ENCODE results near the gene CPED1.
"Not testable (repeated sequence)": the region's sequence is repeated elsewhere in the genome, so short reads cannot be mapped to it uniquely, and the experiment has no call there.

CPED1 gene

GRCh38 chr7:121279822-121280221, 291.3 kb downstream of the CPED1 start:
- Histone ChIP-seq H3K27me3 (replicated peaks; ENCODE audit: control insufficient read depth, insufficient read depth, low read length, poor library complexity, severe bottlenecking) (no peaks in the 10 kb centered on the region), H3K36me3 (ENCODE audit: control insufficient read depth, insufficient read depth, low read length) (no peaks in the 10 kb centered on the region), H3K4me1 (ENCODE audit: control insufficient read depth, insufficient read depth, low read length, poor library complexity, severe bottlenecking) (no peaks in the 10 kb centered on the region), H3K9me3 (ENCODE audit: control insufficient read depth, low read length) (no peaks in the 10 kb centered on the region), H3K4me3 (ENCODE audit: insufficient read depth, low read depth, low read length, poor library complexity, severe bottlenecking) (no peak overlapping the region), H3K27ac (ENCODE audit: insufficient read depth, low read length, poor library complexity, severe bottlenecking) (no peak overlapping the region)
- DNase-seq, result no peak

- Histone ChIP-seq H3K27me3 (replicated peaks; ENCODE audit: control insufficient read depth, insufficient read depth, low read length, poor library complexity, severe bottlenecking) (no peaks in the 10 kb centered on the region), H3K4me1 (ENCODE audit: control insufficient read depth, insufficient read depth, low read length, poor library complexity, severe bottlenecking) (no peaks in the 10 kb centered on the region), H3K4me3 (ENCODE audit: insufficient read depth, low read depth, low read length, poor library complexity, severe bottlenecking) (no peak overlapping the region), H3K27ac (ENCODE audit: insufficient read depth, low read length, poor library complexity, severe bottlenecking) (no peak overlapping the region), H3K36me3 (ENCODE audit: control insufficient read depth, insufficient read depth, low read length) (no peaks in the 10 kb centered on the region), H3K9me3 (ENCODE audit: control insufficient read depth, low read length) (no peaks in the 10 kb centered on the region)
- DNase-seq, result no peak
Measured at GRCh38 chr7:121280656-121281055, 292.1 kb downstream of the CPED1 start.

GRCh38 chr7:121282129-121282528, 293.6 kb downstream of the CPED1 start:
- DNase-seq, result no peak
- H3K4me1 ChIP-seq (ENCODE audit: control insufficient read depth, insufficient read depth, low read length, poor library complexity, severe bottlenecking), result no peaks in the 10 kb centered on the region

GRCh38 chr7:121285066-121285667, 296.7 kb downstream of the CPED1 start:
- Histone ChIP-seq H3K27me3 (replicated peaks; ENCODE audit: control insufficient read depth, insufficient read depth, low read length, poor library complexity, severe bottlenecking) (no peaks in the 10 kb centered on the region), H3K36me3 (ENCODE audit: control insufficient read depth, insufficient read depth, low read length) (no peaks in the 10 kb centered on the region), H3K4me1 (ENCODE audit: control insufficient read depth, insufficient read depth, low read length, poor library complexity, severe bottlenecking) (no peaks in the 10 kb centered on the region), H3K4me3 (ENCODE audit: insufficient read depth, low read depth, low read length, poor library complexity, severe bottlenecking) (no peak overlapping the region), H3K9me3 (ENCODE audit: control insufficient read depth, low read length) (no peaks in the 10 kb centered on the region), H3K27ac (ENCODE audit: insufficient read depth, low read length, poor library complexity, severe bottlenecking) (no peak overlapping the region)
- no peak for DNase-seq

More at GRCh38 chr7:121282129-121282528, 293.6 kb downstream of the CPED1 start:
- H3K27me3 ChIP-seq (replicated peaks; ENCODE audit: control insufficient read depth, insufficient read depth, low read length, poor library complexity, severe bottlenecking), result no peaks in the 10 kb centered on the region
- H3K36me3 ChIP-seq (ENCODE audit: control insufficient read depth, insufficient read depth, low read length), result no peaks in the 10 kb centered on the region
- H3K4me3 ChIP-seq (ENCODE audit: insufficient read depth, low read depth, low read length, poor library complexity, severe bottlenecking), result no peak overlapping the region
- no peak overlapping the region for H3K27ac ChIP-seq (ENCODE audit: insufficient read depth, low read length, poor library complexity, severe bottlenecking)
- no peaks in the 10 kb centered on the region for H3K9me3 ChIP-seq (ENCODE audit: control insufficient read depth, low read length)

- no peak for DNase-seq
- Histone ChIP-seq H3K4me3 (ENCODE audit: insufficient read depth, low read depth, low read length, poor library complexity, severe bottlenecking) (no peak overlapping the region), H3K9me3 (ENCODE audit: control insufficient read depth, low read length) (no peaks in the 10 kb centered on the region), H3K4me1 (ENCODE audit: control insufficient read depth, insufficient read depth, low read length, poor library complexity, severe bottlenecking) (no peaks in the 10 kb centered on the region), H3K27ac (ENCODE audit: insufficient read depth, low read length, poor library complexity, severe bottlenecking) (no peak overlapping the region), H3K36me3 (ENCODE audit: control insufficient read depth, insufficient read depth, low read length) (no peaks in the 10 kb centered on the region), H3K27me3 (replicated peaks; ENCODE audit: control insufficient read depth, insufficient read depth, low read length, poor library complexity, severe bottlenecking) (no peaks in the 10 kb centered on the region)
Measured at GRCh38 chr7:121286186-121286585, 297.7 kb downstream of the CPED1 start.

- no peaks in the 10 kb centered on the region for H3K36me3 ChIP-seq (ENCODE audit: control insufficient read depth, insufficient read depth, low read length)
- no peaks in the 10 kb centered on the region for H3K27me3 ChIP-seq (replicated peaks; ENCODE audit: control insufficient read depth, insufficient read depth, low read length, poor library complexity, severe bottlenecking)
- no peaks in the 10 kb centered on the region for H3K4me1 ChIP-seq (ENCODE audit: control insufficient read depth, insufficient read depth, low read length, poor library complexity, severe bottlenecking)
- H3K27ac ChIP-seq (ENCODE audit: insufficient read depth, low read length, poor library complexity, severe bottlenecking), result no peak overlapping the region
- no peak overlapping the region for H3K4me3 ChIP-seq (ENCODE audit: insufficient read depth, low read depth, low read length, poor library complexity, severe bottlenecking)
- no peak for DNase-seq
- H3K9me3 ChIP-seq (ENCODE audit: control insufficient read depth, low read length), result no peaks in the 10 kb centered on the region
Measured at GRCh38 chr7:121286742-121287734, 298.5 kb downstream of the CPED1 start.

- Histone ChIP-seq H3K27ac (ENCODE audit: insufficient read depth, low read length, poor library complexity, severe bottlenecking) (no peak overlapping the region), H3K4me1 (ENCODE audit: control insufficient read depth, insufficient read depth, low read length, poor library complexity, severe bottlenecking) (no peaks in the 10 kb centered on the region), H3K4me3 (ENCODE audit: insufficient read depth, low read depth, low read length, poor library complexity, severe bottlenecking) (no peak overlapping the region), H3K36me3 (ENCODE audit: control insufficient read depth, insufficient read depth, low read length) (no peaks in the 10 kb centered on the region), H3K27me3 (replicated peaks; ENCODE audit: control insufficient read depth, insufficient read depth, low read length, poor library complexity, severe bottlenecking) (no peaks in the 10 kb centered on the region), H3K9me3 (ENCODE audit: control insufficient read depth, low read length) (no peaks in the 10 kb centered on the region)
- DNase-seq, result no peak
Measured at GRCh38 chr7:121288894-121289293, 300.4 kb downstream of the CPED1 start.

- not testable (repeated sequence) for H3K27me3 ChIP-seq (replicated peaks; ENCODE audit: control insufficient read depth, insufficient read depth, low read length, poor library complexity, severe bottlenecking); H3K4me1 ChIP-seq (ENCODE audit: control insufficient read depth, insufficient read depth, low read length, poor library complexity, severe bottlenecking); H3K9me3 ChIP-seq (ENCODE audit: control insufficient read depth, low read length); DNase-seq; H3K4me3 ChIP-seq (ENCODE audit: insufficient read depth, low read depth, low read length, poor library complexity, severe bottlenecking); H3K27ac ChIP-seq (ENCODE audit: insufficient read depth, low read length, poor library complexity, severe bottlenecking); H3K36me3 ChIP-seq (ENCODE audit: control insufficient read depth, insufficient read depth, low read length)
Measured at GRCh38 chr7:121289930-121290329, 301.4 kb downstream of the CPED1 start.

GRCh38 chr7:121294448-121294992, 306.0 kb downstream of the CPED1 start:
- H3K27me3 ChIP-seq (replicated peaks; ENCODE audit: control insufficient read depth, insufficient read depth, low read length, poor library complexity, severe bottlenecking), result no peaks in the 10 kb centered on the region
- H3K4me3 ChIP-seq (ENCODE audit: insufficient read depth, low read depth, low read length, poor library complexity, severe bottlenecking), result no peak overlapping the region

GRCh38 chr7:121297843-121298242, 309.3 kb downstream of the CPED1 start:
- DNase-seq, result no peak
- Histone ChIP-seq H3K36me3 (ENCODE audit: control insufficient read depth, insufficient read depth, low read length) (no peaks in the 10 kb centered on the region), H3K4me1 (ENCODE audit: control insufficient read depth, insufficient read depth, low read length, poor library complexity, severe bottlenecking) (no peaks in the 10 kb centered on the region), H3K9me3 (ENCODE audit: control insufficient read depth, low read length) (no peaks in the 10 kb centered on the region), H3K27ac (ENCODE audit: insufficient read depth, low read length, poor library complexity, severe bottlenecking) (no peak overlapping the region), H3K27me3 (replicated peaks; ENCODE audit: control insufficient read depth, insufficient read depth, low read length, poor library complexity, severe bottlenecking) (no peaks in the 10 kb centered on the region), H3K4me3 (ENCODE audit: insufficient read depth, low read depth, low read length, poor library complexity, severe bottlenecking) (no peak overlapping the region)

More at GRCh38 chr7:121294448-121294992, 306.0 kb downstream of the CPED1 start:
- no peak for DNase-seq
- H3K9me3 ChIP-seq (ENCODE audit: control insufficient read depth, low read length), result no peaks in the 10 kb centered on the region
- H3K27ac ChIP-seq (ENCODE audit: insufficient read depth, low read length, poor library complexity, severe bottlenecking), result no peak overlapping the region
- no peaks in the 10 kb centered on the region for H3K4me1 ChIP-seq (ENCODE audit: control insufficient read depth, insufficient read depth, low read length, poor library complexity, severe bottlenecking)
- H3K36me3 ChIP-seq (ENCODE audit: control insufficient read depth, insufficient read depth, low read length), result no peaks in the 10 kb centered on the region
